ENCODE measurements around the gene PGGHG.
"Not testable (repeated sequence)": the region's sequence is repeated elsewhere in the genome, so short reads cannot be mapped to it uniquely, and the experiment has no call there.

Gene PGGHG

DNA sequence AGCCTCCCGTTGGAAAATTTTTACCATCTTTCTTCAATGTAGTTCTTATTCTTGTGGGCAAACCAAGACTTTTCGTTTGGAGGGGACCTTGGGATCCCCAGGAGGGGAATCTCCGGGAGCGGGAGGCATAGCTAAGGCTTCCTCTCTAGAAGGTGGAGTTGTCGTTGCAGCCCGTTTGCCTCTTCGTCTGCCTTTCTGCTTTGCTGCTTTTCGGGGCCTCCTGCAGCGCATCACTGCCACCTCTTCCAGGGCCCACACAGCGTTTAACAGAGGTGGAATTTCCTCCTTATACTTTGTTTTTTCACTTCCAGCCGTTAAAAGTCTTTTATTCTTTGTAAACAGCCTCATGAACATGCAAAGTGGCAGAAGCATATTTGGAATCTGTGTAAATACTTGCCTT lies 35.2 kb downstream of the PGGHG start:
- no peak overlapping the region for H3K4me3 ChIP-seq (replicated peaks; ENCODE audit: low read depth, low read length)
- no peak for DNase-seq (ENCODE audit: low read depth)
- TF ChIP-seq, protein P1, sequence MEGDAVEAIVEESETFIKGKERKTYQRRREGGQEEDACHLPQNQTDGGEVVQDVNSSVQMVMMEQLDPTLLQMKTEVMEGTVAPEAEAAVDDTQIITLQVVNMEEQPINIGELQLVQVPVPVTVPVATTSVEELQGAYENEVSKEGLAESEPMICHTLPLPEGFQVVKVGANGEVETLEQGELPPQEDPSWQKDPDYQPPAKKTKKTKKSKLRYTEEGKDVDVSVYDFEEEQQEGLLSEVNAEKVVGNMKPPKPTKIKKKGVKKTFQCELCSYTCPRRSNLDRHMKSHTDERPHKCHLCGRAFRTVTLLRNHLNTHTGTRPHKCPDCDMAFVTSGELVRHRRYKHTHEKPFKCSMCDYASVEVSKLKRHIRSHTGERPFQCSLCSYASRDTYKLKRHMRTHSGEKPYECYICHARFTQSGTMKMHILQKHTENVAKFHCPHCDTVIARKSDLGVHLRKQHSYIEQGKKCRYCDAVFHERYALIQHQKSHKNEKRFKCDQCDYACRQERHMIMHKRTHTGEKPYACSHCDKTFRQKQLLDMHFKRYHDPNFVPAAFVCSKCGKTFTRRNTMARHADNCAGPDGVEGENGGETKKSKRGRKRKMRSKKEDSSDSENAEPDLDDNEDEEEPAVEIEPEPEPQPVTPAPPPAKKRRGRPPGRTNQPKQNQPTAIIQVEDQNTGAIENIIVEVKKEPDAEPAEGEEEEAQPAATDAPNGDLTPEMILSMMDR (IDR thresholded peaks at IDR 0.05; ENCODE audit: low read length, missing control alignments): no peak

DNA sequence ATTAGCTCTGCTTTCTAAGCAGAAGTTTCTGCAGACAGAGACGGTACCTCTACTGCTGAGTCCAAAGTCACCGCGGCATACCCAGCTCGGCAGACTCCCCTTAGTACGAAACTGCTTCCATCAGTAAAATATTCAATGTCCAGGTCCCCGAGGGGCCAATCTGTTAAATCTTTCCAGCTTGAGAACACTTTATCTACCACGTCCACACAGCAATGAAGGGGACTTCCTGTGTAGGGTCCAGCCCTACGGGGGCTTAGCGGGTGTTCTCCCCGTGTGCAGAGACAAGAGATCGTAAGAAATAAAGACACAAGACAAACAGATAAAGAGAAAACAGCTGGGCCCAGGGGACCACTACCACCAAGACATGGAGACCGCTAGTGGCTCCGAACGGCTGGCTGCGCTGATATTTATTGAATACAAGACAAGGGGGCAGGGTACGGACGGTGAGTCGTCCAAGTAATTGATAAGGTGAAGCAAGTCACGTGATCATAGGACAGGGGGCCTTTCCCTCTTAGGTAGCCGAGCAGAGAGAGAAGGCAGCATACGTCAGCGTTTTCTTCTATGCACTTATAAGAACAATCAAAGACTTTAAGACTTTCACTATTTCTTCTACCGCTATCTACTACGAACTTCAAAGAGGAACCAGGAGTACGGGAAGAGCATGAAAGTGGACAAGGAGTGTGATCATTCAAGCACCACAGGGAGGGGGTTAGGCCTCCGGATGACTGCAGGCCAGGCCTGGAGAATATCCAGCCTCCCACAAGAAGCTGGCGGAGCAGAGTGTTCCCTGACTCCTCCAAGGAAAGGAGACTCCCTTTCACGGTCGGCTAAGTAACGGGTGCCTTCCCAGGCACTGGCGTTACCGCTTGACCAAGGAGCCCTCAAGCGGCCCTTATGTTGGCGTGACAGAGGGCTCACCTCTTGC lies 35.9 kb downstream of the PGGHG start:
- peak overlapping the region; percentile 6 for H3K4me3 ChIP-seq (replicated peaks; ENCODE audit: low read depth, low read length)
- not testable (repeated sequence) for DNase-seq (ENCODE audit: low read depth)

DNA sequence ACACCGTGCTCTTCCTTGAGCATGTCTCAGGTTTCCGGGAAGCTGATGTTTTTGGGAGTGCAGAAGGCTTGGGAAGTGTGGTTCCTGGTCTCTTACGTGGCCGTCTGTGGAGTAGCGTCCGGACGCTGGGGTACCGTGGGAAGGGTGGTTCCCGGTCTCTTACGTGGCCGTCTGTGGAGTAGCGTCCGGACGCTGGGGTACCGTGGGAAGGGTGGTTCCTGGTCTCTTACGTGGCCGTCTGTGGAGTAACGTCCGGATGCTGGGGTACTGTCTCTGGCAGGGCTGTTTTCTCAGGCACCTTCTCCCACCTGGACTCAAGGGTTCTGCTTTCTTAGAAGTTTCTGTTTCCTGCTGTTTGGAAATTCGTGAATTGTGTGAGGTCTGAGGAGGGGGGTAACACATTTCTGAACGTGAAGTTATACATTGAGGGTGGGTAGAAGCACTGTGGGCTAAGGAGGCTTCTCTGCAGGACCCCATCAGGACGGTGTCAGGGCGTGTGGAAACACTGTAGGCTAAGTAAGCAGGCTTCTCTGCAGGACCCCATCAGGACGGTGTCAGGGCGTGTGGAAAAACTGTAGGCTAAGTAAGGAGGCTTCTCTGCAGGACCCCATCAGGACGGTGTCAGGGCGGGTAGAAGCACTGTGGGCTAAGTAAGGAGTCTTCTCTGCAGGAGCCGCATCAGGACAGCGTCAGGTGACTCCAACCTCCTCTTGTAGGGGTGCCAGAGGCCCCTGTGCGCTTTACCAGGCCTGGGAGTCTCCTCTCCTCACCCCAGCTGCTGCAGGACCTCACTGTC lies 37.1 kb downstream of the PGGHG start:
- no peak overlapping the region for H3K4me3 ChIP-seq (replicated peaks; ENCODE audit: low read depth, low read length)
- TF ChIP-seq, protein P1 (IDR thresholded peaks at IDR 0.05; ENCODE audit: low read length, missing control alignments): no peak
- no peak for DNase-seq (ENCODE audit: low read depth)

DNA sequence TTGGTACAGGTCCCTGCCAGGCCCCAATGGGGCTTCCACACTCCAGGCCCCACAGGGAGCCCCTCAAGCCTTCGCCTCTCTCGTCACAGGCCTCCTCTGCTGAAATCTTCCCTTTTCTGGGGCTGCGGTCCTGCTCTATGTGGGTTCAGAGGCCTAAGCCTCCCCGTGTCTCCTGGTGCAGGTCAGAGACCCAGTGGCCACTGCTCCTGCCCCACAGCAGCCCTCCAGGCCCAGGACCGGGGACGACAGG lies 37.6 kb downstream of the PGGHG start:
- TF ChIP-seq, protein P1 (IDR thresholded peaks at IDR 0.05; ENCODE audit: low read length, missing control alignments): no peak
- no peak overlapping the region for H3K4me3 ChIP-seq (replicated peaks; ENCODE audit: low read depth, low read length)

DNA sequence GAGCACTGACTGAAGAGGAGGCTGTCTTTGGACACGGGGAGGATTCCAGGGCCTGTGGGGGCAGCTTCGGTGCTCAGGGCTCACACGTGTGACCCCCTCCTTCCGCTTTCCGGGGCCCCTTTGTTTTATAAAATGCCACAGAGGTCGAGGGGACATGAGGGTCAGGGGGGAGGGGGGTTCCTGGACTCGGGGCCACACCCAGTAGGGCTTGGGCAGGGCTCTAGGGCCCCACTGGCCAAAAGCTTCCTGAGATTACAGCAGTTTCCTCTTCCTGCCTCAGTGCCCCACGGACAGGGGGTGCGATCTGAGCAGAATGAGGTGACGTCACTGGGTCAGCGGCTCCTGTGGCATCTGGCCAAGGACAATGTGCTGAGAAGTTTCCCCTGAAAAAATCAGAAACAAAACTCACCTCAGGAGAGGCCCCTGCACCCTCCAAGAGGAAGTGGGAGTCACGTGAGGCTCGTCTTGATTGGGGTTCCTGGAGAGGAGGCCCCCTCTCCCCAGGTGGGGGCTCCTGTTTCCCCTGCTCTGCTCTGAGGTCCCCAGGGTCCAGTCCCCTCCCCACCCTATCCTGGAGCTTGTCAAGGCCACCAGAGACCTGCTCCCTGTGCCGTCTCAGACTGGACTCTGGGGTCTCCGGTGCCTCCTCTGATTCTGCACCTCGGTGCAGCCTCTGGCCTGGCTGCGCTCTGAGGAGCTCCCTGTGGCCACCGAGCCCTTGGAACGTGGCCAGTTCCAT lies 38.1 kb downstream of the PGGHG start:
- H3K4me3 ChIP-seq (replicated peaks; ENCODE audit: low read depth, low read length): peak overlapping the region; percentile 30
- DNase-seq (ENCODE audit: low read depth): peak; percentile 94
- TF ChIP-seq, protein P1 (IDR thresholded peaks at IDR 0.05; ENCODE audit: low read length, missing control alignments): no peak

More for the DNA sequence above, 37.6 kb downstream of the PGGHG start:
- no peak for DNase-seq (ENCODE audit: low read depth)

DNA sequence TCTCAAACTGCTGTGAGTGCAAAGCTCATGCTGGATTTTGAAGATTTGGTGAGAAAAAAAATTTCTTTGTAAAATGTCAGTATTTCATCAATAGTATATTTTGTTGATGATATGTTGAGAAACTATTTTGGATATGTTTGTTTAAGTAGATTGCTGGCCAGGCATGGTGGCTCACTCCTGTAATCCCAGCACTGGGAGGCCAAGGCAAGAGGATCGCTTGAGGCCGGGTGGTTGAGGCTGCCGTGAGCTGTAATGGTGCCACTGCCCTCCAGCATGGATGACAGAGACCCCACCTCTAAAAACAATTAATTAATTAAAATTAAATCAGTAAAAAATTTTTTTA lies 38.6 kb downstream of the PGGHG start:
- no peak overlapping the region for H3K4me3 ChIP-seq (replicated peaks; ENCODE audit: low read depth, low read length)
- no peak for DNase-seq (ENCODE audit: low read depth)
- TF ChIP-seq, protein P1 (IDR thresholded peaks at IDR 0.05; ENCODE audit: low read length, missing control alignments): no peak

DNA sequence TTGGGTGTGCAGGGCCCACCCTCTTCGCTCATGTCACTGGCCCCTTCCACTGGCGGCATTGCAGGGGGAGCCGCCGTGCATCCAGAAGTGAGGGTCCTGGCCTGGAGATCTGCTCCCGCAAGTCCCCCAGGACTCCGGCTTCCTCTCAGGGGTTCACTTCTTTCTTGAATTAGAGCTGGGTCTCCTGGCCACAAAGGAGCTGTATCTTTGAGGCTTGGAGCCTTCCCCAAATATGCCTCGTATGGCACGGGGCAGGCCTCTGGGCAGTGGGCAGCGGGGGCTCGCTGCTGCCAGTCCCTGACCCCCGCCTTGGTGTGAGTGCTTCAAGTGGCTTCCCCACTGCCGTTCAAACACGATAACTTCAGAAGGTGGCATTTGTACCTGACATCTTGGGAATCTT lies 39.1 kb downstream of the PGGHG start:
- TF ChIP-seq, protein P1 (IDR thresholded peaks at IDR 0.05; ENCODE audit: low read length, missing control alignments): no peak
- no peak overlapping the region for H3K4me3 ChIP-seq (replicated peaks; ENCODE audit: low read depth, low read length)
- no peak for DNase-seq (ENCODE audit: low read depth)

DNA sequence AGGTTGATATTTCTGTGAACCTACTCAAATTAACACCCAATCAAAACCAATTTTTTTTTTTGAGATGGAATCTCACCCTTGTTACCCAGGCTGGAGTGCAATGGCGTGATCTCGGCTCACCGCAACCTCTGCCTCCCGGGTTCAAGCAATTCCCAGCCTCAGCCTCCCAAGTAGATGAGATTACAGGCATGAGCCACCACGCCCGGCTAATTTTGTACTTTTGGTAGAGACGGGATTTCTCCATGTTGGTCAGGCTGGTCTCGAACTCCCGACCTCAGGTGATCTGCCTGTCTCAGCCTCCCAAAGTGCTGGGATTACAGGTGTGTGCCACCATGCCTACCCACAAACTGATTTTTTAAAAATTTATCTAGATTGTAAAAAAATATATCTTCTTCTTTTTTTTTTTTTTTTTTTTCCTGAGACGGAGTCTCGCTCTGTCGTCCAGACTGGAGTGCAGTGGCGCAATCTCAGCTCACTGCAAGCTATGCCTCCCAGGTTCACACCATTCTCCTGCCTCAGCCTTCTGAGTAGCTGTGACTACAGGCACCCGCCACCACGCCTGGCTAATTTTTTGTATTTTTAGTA lies 39.7 kb downstream of the PGGHG start:
- not testable (repeated sequence) for DNase-seq (ENCODE audit: low read depth); H3K4me3 ChIP-seq (replicated peaks; ENCODE audit: low read depth, low read length)
